IPS-11a (cell line): Measurements from ENCODE around the gene COL20A1.

Source experiments
- H3K4me3 ChIP-seq: one replicate; pipeline ENCODE4 v1.5.1; 2013; ENCODE audit warnings: low read depth, low read length, control low read depth

The COL20A1 gene

DNA sequence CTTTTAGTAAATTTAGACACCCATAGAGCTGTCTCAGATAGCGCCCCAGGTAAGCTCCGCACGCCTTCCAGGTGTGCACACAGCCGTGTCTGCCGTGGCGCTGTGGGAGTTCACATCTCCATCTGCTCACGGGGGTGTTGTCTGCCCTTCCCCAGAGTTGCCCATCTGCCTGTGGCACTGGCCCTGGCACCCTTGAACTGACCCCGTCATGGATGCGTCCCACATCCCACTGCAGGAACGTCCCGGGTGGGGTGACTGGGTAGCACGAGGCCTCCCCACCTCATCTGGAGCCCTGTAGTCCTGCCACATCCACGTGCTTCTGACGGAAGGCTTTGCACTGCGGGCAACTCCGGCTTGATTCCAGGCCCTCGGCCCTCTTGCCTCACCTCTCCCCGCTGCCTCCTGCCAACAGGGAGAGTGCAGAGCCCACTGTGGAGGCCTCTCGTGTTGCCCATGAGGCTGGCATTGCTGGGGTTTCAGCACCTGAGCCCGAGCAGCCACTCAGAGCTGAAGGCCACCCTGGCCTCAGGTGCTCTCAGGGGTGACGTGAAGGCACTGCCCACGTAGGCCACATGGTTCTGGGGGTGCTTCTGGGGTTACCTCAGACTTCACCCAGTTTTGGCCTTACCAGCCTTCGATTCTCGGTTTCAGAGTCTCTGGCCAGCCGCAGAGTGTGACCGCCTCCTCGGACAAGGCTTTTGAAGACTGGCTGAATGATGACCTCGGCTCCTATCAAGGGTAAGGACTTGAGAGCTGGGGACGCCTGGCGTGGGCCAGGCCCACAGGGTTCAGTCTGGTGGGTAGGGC, 15.3 kb upstream of the COL20A1 start:
- H3K4me3 ChIP-seq: no peak overlapping the region

- no peak overlapping the region for H3K4me3 ChIP-seq
Observed at GRCh38 chr20:63278661-63279060, 14.3 kb upstream of the COL20A1 start.

DNA sequence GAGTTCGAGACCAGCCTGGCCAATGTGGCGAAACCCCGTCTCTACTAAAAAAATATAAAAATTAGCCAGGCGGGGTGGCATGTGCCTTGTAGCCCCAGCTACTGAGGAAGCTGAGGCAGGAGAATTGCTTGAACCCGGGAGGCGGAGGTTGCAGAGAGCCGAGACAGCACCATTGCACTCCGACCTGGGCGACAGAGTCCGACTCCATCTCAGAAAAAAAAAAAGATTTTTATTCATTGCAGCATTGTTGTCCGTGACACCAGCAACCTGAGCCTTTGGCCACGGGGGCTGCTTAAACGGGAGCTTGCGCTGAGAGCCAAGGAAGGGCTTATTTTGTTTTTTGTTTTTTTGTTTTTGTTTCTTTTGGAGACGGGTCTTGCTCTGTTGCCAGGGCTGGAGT, 13.1 kb upstream of the COL20A1 start:
- H3K4me3 ChIP-seq: no peak overlapping the region

GRCh38 chr20:63280371-63280770, 12.6 kb upstream of the COL20A1 start:
- no peak overlapping the region for H3K4me3 ChIP-seq

GRCh38 chr20:63280929-63281545, 11.9 kb upstream of the COL20A1 start:
- H3K4me3 ChIP-seq: no peak overlapping the region

GRCh38 chr20:63281742-63282665, 11.0 kb upstream of the COL20A1 start:
- no peak overlapping the region for H3K4me3 ChIP-seq

- no peak overlapping the region for H3K4me3 ChIP-seq
Observed at GRCh38 chr20:63282946-63283345, 10.0 kb upstream of the COL20A1 start.

- no peak overlapping the region for H3K4me3 ChIP-seq
Observed at GRCh38 chr20:63283397-63284082, 9.4 kb upstream of the COL20A1 start.

- H3K4me3 ChIP-seq: no peak overlapping the region
Observed at GRCh38 chr20:63284083-63284440, 8.9 kb upstream of the COL20A1 start.

DNA sequence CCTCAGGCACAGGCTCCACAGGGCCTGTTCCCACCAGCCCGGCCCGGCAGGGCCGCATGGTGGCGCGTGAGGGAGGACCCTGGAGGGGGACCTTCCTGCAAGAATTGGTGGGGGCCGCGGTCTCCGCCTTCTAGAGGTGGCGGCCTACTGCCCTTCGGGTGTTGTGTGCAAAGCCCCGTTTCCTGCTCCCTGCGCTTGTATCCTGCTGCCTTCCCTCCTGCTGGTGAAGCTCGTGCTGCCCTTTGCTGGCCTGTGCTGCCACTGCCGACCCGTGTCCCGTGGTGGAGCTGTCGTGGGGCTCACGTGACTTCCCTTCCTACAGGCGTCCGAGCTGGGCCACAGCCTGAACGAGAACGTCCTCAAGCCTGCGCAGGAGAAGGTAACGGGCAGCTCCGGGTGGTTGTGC, 8.4 kb upstream of the COL20A1 start:
- H3K4me3 ChIP-seq: no peak overlapping the region

DNA sequence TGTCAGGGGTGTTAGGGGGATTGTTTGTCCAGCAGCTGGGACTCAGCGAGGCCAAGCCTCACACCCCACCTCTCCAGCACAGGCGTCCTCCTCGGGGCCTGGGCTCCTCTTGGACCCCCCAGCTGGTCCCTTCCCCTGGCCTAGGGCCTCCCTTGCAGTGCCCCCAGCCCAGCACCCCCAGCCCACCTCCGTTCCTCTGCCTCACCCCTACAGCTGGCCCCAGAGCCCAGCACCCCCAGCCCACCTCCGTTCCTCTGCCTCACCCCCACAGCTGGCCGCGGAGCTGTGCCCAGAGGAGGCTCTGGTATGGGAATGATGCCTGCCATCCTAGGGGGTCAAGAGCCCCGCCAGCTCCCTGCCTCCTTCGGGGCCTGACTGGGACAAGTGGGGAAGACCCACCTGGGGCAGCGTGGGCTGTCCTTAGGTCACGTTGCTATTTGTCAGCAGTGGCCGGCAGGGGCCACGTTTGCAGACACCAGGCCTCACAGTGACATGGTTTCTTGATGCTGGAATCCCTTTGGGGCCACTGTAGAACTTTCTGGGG, 7.9 kb upstream of the COL20A1 start:
- no peak overlapping the region for H3K4me3 ChIP-seq

- no peak overlapping the region for H3K4me3 ChIP-seq
Observed at GRCh38 chr20:63285636-63286615, 7.1 kb upstream of the COL20A1 start.

DNA sequence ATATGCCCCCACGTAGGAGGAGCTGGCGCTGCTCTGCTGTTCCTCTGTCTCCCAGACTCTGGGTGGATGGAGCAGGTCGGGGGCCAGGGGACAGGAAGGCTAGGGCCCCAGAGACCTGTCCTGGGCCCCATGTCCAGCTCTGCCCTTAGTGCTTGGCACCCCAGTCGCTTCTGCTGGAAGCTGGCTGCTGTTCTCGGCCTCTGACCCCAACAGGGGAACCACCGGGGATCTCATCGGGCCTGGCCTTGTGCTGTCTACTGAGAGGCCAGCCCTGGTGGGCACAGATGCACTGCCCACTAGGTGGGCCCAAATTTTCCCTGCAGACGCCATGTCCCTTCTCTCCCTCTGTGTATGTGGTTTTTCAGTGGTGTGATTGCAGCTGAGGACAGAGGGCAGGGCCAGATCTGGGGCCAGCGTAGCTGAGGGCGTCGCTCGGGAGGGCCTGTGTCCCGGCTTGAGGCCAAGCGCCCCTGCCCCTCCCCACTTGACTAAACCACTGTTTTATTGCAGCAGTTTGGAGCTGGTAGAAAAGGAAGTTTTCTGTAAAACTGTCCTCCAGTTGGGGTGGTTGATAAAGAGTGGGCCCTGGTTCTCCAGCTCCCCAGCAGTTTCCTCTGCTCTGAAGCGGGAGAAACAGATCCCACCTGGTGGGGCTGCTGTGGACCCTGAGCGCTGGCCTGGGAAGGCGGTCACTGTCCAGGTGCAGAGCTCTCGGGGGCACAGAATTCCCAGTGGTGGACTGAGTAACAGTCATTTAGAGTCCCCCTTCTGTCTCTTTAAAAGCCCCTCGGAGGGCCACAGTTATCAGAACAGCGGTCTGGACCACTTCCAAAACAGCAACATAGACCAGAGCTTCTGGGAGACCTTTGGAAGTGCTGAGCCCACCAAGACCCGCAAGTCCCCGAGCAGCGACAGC, 5.9 kb upstream of the COL20A1 start:
- no peak overlapping the region for H3K4me3 ChIP-seq

DNA sequence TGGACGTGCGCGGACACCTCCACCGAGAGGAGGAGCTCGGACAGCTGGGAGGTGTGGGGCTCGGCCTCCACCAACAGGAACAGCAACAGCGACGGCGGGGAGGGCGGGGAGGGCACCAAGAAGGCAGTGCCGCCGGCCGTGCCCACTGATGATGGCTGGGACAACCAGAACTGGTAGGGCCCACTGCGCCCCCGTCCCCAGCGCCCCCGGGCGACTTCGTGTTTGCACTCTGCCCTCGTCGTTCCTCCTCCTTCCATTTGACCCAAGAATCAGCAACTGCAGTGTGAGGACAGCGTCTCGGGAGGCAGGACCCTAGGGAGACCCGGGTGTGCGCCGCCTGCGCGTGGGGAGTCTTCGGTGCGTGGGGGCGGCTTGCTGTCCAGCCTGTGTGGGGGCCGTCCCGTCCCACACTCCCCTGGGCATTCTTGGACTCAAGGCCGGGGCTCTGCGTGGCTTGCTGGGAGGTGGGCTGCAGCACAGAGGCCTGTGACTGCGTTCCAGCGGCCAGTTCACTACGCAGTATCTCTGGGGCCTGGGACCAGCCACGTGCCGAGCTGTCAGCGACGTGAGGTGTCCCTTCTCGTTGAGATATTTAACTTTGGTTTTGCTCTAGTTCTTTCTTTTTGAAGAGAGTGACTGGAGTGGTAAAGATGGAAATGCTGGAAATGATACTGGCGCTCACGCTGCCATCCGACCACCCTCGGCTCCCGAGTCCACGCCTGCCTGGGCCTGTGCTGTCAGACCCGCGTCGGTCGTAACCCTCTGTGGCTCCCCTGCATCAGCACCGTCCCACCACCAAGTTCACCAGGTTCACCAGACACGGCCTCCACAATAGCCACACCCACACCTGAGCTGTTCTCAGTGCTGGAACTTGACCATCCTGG, 5.0 kb upstream of the COL20A1 start:
- H3K4me3 ChIP-seq: no peak overlapping the region

GRCh38 chr20:63288581-63289251, 4.3 kb upstream of the COL20A1 start:
- H3K4me3 ChIP-seq: no peak overlapping the region

DNA sequence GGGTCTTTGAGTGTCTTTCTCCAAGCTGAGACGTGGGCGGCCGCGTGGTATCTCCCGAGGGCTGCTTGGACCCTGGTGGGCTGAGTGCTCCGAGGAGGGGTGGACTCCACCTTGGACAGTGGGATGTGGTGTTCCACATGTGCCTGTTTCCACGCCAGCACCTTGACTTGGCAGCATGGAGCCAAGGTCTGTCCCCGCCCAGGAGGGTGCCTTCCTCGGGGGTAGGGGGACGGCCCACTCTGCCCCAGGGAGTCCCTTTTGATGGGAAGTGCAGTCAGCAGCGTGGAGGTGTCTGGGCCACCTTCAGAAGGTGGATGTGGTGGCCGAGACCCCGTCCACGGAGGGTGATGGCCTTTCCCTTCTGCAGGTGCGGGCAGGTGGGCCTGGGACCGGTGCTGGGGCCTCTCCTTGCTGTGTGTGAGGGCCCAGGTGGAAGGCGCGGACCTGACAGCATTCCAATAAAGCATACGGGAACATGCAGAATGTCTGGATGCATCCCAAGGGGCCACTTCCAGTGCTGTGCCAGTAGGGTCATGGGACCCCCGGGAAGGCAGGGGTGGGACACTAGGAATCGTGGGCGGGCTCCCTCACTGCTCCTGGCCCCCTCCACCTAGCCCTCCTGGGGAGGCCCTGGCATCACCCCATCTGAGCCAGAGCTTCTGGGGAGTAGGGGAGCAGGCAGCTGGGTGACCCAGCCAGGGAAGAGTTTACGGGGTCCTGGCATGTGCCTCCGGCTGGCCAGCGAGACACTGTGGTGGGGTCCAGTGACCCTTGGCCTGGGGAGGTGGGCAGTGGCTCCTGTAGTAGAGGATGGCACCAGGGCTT, 3.5 kb upstream of the COL20A1 start:
- no peak overlapping the region for H3K4me3 ChIP-seq
